GM06990 (cell line): Measurements from ENCODE around the gene NOXA1.

Experiments
- DNase-seq: peaks from one replicate; pipeline ENCODE4 v3.0.0-alpha.2; 2011; ENCODE audit not compliant: insufficient read length; ENCODE audit errors: extremely low read depth
- H3K27me3 ChIP-seq: replicated peaks from 2 replicates; pipeline ENCODE4 v1.6.0; 2011; ENCODE audit warnings: low read length; ENCODE audit not compliant: control insufficient read depth, insufficient read depth
- H3K36me3 ChIP-seq: 2 replicates; pipeline ENCODE4 v1.5.1; 2011; ENCODE audit warnings: low read length; ENCODE audit not compliant: control insufficient read depth, insufficient read depth
- H3K4me3 ChIP-seq: replicated peaks from 2 replicates; pipeline ENCODE4 v1.5.1; 2011; ENCODE audit warnings: low read depth, mild to moderate bottlenecking, control low read depth, low read length
- CTCF ChIP-seq: IDR thresholded peaks from 2 replicates; pipeline ENCODE4 v1.5.1; 2011; ENCODE audit warnings: low read length, control low read depth, mild to moderate bottlenecking, inconsistent platforms; ENCODE audit not compliant: insufficient read depth, poor library complexity, severe bottlenecking

Gene NOXA1

GRCh38 chr9:137462396-137462985, 39.3 kb downstream of the NOXA1 start:
- Histone ChIP-seq H3K4me3 (no peak overlapping the region), H3K36me3 (no peaks in the 10 kb centered on the region), H3K27me3 (no peaks in the 10 kb centered on the region)
- TF ChIP-seq CTCF = no peak
- DNase-seq = no peak

GRCh38 chr9:137462986-137463930, 40.1 kb downstream of the NOXA1 start:
- Histone ChIP-seq H3K36me3 (no peaks in the 10 kb centered on the region), H3K27me3 (no peaks in the 10 kb centered on the region), H3K4me3 (no peak overlapping the region)
- no peak for TF ChIP-seq CTCF
- DNase-seq = no peak

GRCh38 chr9:137463931-137464290, 40.7 kb downstream of the NOXA1 start:
- no peak overlapping the region for H3K4me3 ChIP-seq
- TF ChIP-seq CTCF = no peak
- H3K27me3 ChIP-seq = no peaks in the 10 kb centered on the region
- H3K36me3 ChIP-seq = no peaks in the 10 kb centered on the region
- no peak for DNase-seq

GRCh38 chr9:137464291-137464999, 41.3 kb downstream of the NOXA1 start:
- no peaks in the 10 kb centered on the region for H3K36me3 ChIP-seq
- no peak overlapping the region for H3K4me3 ChIP-seq
- no peak for DNase-seq
- no peaks in the 10 kb centered on the region for H3K27me3 ChIP-seq
- no peak for TF ChIP-seq CTCF

GRCh38 chr9:137465000-137465719, 42.0 kb downstream of the NOXA1 start:
- no peak for DNase-seq
- Histone ChIP-seq H3K4me3 (no peak overlapping the region), H3K36me3 (no peaks in the 10 kb centered on the region), H3K27me3 (no peaks in the 10 kb centered on the region)
- TF ChIP-seq CTCF = no peak
